ENCODE data around the gene POLN.

DNA sequence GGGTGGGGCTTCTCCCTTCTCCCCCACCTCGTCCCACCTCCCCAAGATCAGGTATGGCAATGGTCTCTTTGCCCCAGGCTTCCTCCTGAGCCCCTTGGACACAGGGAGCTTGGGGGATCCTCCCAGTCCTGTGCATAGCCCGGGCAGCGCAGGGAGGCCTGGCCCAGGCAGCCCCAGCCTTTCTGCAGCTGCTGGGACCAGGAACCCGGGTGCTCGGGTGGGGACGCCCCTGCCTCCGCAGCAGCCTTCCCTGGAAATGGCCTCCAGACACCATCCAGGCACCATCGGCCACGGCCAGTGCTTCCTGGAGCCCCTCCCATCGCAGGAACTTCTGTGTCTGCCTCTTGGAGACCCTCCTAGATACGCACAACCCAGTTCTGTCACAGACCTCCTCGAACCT lies 25.9 kb upstream of the POLN start:
- TF ChIP-seq POLR2A (IDR thresholded peaks at IDR 0.05): no peak
- TF ChIP-seq, protein P1, sequence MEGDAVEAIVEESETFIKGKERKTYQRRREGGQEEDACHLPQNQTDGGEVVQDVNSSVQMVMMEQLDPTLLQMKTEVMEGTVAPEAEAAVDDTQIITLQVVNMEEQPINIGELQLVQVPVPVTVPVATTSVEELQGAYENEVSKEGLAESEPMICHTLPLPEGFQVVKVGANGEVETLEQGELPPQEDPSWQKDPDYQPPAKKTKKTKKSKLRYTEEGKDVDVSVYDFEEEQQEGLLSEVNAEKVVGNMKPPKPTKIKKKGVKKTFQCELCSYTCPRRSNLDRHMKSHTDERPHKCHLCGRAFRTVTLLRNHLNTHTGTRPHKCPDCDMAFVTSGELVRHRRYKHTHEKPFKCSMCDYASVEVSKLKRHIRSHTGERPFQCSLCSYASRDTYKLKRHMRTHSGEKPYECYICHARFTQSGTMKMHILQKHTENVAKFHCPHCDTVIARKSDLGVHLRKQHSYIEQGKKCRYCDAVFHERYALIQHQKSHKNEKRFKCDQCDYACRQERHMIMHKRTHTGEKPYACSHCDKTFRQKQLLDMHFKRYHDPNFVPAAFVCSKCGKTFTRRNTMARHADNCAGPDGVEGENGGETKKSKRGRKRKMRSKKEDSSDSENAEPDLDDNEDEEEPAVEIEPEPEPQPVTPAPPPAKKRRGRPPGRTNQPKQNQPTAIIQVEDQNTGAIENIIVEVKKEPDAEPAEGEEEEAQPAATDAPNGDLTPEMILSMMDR (IDR thresholded peaks at IDR 0.05): no peak
- TF ChIP-seq EP300 (IDR thresholded peaks at IDR 0.05): no peak

Data from tibial nerve (tissue), 4 donors.